Neuronal stem cell (in vitro differentiated cells): ENCODE data around the gene SLBP.

ENCODE experiments used
- DNase-seq: peaks from one replicate; pipeline ENCODE4 v3.0.0-alpha.2; 2013; ENCODE audit warnings: low spot score
- H2AFZ ChIP-seq: one replicate; pipeline ENCODE4 v1.6.1; 2013; ENCODE audit warnings: mild to moderate bottlenecking, low read length, inconsistent platforms
- H2AK5ac ChIP-seq: 2 replicates; pipeline ENCODE4 v1.6.1; 2013; ENCODE audit warnings: low read depth, mild to moderate bottlenecking, inconsistent platforms, low read length, moderate library complexity, mixed read lengths
- H2BK120ac ChIP-seq: 2 replicates; pipeline ENCODE4 v1.6.1; 2013; ENCODE audit warnings: low read depth, mild to moderate bottlenecking, inconsistent platforms, low read length, moderate library complexity, mixed read lengths
- H2BK12ac ChIP-seq: one replicate; pipeline ENCODE4 v1.6.1; 2013; ENCODE audit warnings: low read length, inconsistent platforms
- H2BK15ac ChIP-seq: 2 replicates; pipeline ENCODE4 v1.6.1; 2013; ENCODE audit warnings: mild to moderate bottlenecking, low read length, inconsistent platforms, mixed read lengths
- H2BK5ac ChIP-seq: one replicate; pipeline ENCODE4 v1.6.1; 2013; ENCODE audit warnings: inconsistent platforms, mild to moderate bottlenecking, low read length, moderate library complexity
- H3K14ac ChIP-seq: one replicate; pipeline ENCODE4 v1.6.1; 2013; ENCODE audit warnings: low read length, inconsistent platforms
- H3K18ac ChIP-seq: 2 replicates; pipeline ENCODE4 v1.6.1; 2013; ENCODE audit warnings: low read length, inconsistent platforms
- H3K23ac ChIP-seq: 2 replicates; pipeline ENCODE4 v1.6.1; 2013; ENCODE audit warnings: low read depth, mild to moderate bottlenecking, mixed read lengths, low read length, inconsistent platforms; ENCODE audit not compliant: poor library complexity
- H3K27ac ChIP-seq: replicated peaks from 3 replicates; pipeline ENCODE4 v1.5.1; 2013; ENCODE audit warnings: low read length, inconsistent platforms
- H3K27me3 ChIP-seq, 3 experiments: 2 replicates each; pipeline ENCODE4 v1.6.1; 2013; ENCODE audit warnings: low read length in 3 of 3, mild to moderate bottlenecking in 2 of 3, inconsistent platforms in 1 of 3, low read depth in 1 of 3, mixed read lengths in 1 of 3, moderate library complexity in 1 of 3; ENCODE audit not compliant: control insufficient read depth in 3 of 3, insufficient read depth in 3 of 3
- H3K36me3 ChIP-seq, 2 donors: replicated peaks in 1 of 2; 2 replicates each; pipeline ENCODE4 v1.6.1; 2013; ENCODE audit warnings: low read length in 2 of 2; ENCODE audit not compliant: control insufficient read depth in 2 of 2, insufficient read depth in 2 of 2
- H3K4ac ChIP-seq: 2 replicates; pipeline ENCODE4 v1.6.1; 2013; ENCODE audit warnings: inconsistent platforms, mild to moderate bottlenecking, low read length, moderate library complexity
- H3K4me1 ChIP-seq, 2 donors: 1 replicate in 1 of 2; 2 replicates in 1 of 2; pipeline ENCODE4 v1.6.1; 2013; ENCODE audit warnings: low read length in 2 of 2, low read depth in 1 of 2; ENCODE audit not compliant: control insufficient read depth in 2 of 2, insufficient read depth in 1 of 2
- H3K4me2 ChIP-seq: one replicate; pipeline ENCODE4 v1.6.1; 2013; ENCODE audit warnings: mild to moderate bottlenecking, low read length, inconsistent platforms; ENCODE audit not compliant: insufficient read depth, poor library complexity, severe bottlenecking
- H3K4me3 ChIP-seq, 2 donors: 2 replicates each; pipeline ENCODE4 v1.5.1; 2013; ENCODE audit warnings: low read length in 2 of 2, mild to moderate bottlenecking in 2 of 2, inconsistent platforms in 1 of 2, moderate library complexity in 1 of 2
- H3K79me1 ChIP-seq: one replicate; pipeline ENCODE4 v1.6.1; 2013; ENCODE audit warnings: low read depth, mild to moderate bottlenecking, inconsistent platforms, low read length, moderate library complexity
- H3K9ac ChIP-seq: one replicate; pipeline ENCODE4 v1.6.1; 2013; ENCODE audit warnings: mild to moderate bottlenecking, low read depth, low read length, inconsistent platforms; ENCODE audit not compliant: poor library complexity
- H3K9me3 ChIP-seq, 2 donors: replicated peaks in 1 of 2; 2 replicates each; pipeline versions ENCODE3 to v1.6.1; 2013; ENCODE audit warnings: low read length in 2 of 2, mild to moderate bottlenecking in 2 of 2, inconsistent platforms in 1 of 2, low read depth in 1 of 2, mixed read lengths in 1 of 2, moderate library complexity in 1 of 2; ENCODE audit not compliant: control insufficient read depth in 2 of 2, insufficient read depth in 1 of 2
- H4K8ac ChIP-seq: one replicate; pipeline ENCODE4 v1.6.1; 2013; ENCODE audit warnings: low read depth, mild to moderate bottlenecking, inconsistent platforms, low read length, moderate library complexity
- H4K91ac ChIP-seq: one replicate; pipeline ENCODE4 v1.6.1; 2013; ENCODE audit warnings: low read length, low read depth, mild to moderate bottlenecking, inconsistent platforms; ENCODE audit not compliant: poor library complexity
- WGBS, 2 donors: extraction: QIAGEN DNeasy Blood & Tissue Kit; methylation state at CpG; one replicate each; pipeline ENCODE4 v1.1.7; 2013; ENCODE audit warnings: missing lambda C conversion rate in 2 of 2, mixed read lengths in 1 of 2; ENCODE audit not compliant: insufficient read length in 2 of 2, insufficient replicate concordance in 1 of 2; ENCODE audit errors: extremely low coverage in 2 of 2; 5-methylcytosine and 5-hydroxymethylcytosine counted together

The SLBP gene

GRCh38 chr4:1691737-1692373 is 20.3 kb downstream of the SLBP start:
- Histone ChIP-seq H2BK12ac (no peak overlapping the region), H3K27ac (no peak overlapping the region), H2BK120ac (no peak overlapping the region), H3K4me1 (no peaks in the 10 kb centered on the region), H3K36me3 (peaks cover 39 to 67% of the 10 kb centered on the region in 2 donors), H3K4ac (no peak overlapping the region), H3K18ac (no peak overlapping the region), H3K27me3 (no peaks in the 10 kb centered on the region), H3K23ac (no peak overlapping the region), H4K91ac (no peak overlapping the region), H3K79me1 (no peaks in the 10 kb centered on the region), H3K14ac (no peak overlapping the region), H3K4me3 (no peak overlapping the region), H3K4me2 (no peak overlapping the region), H4K8ac (no peak overlapping the region), H2BK5ac (no peak overlapping the region), H3K9me3 (no peaks in the 10 kb centered on the region), H3K9ac (peak overlapping the region; percentile 30), H2AFZ (no peak overlapping the region), H2AK5ac (no peak overlapping the region), H2BK15ac (no peak overlapping the region)
- no CpG with 5 or more reads among the region's 9 CpGs for WGBS, 2 donors
- no peak for DNase-seq

DNA sequence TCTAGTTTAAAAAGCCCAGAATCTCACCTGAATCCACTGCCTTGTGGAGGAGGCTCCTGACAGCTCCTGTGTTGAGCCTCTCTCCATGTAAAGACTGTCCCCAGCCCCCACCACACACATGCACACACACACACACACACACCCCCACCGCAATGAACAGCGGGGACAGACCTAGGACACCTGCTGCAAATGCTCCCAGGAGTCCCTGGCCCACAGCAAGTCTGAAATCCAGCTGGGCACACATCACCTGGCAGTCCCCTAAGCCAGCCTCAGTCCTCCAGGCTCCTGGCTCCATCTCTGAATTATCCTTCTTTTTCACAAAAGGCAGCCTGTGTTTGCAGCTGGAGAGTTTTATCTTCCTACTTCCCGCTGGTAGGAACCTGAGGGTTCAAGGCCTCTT is 21.4 kb downstream of the SLBP start:
- Histone ChIP-seq H3K9ac (peak overlapping the region; percentile 64), H3K18ac (no peak overlapping the region), H2AK5ac (no peak overlapping the region), H3K9me3 (peaks cover 0 to 1% of the 10 kb centered on the region in 2 donors), H2BK15ac (no peak overlapping the region), H4K91ac (no peak overlapping the region), H2BK5ac (no peak overlapping the region), H3K4me1 (no peaks in the 10 kb centered on the region), H3K27ac (no peak overlapping the region), H3K14ac (no peak overlapping the region), H2BK120ac (no peak overlapping the region), H3K27me3 (no peaks in the 10 kb centered on the region), H2AFZ (no peak overlapping the region), H3K4me2 (no peak overlapping the region), H2BK12ac (no peak overlapping the region), H4K8ac (no peak overlapping the region), H3K4me3 (no peak overlapping the region), H3K36me3 (peaks cover 33 to 56% of the 10 kb centered on the region in 2 donors), H3K23ac (peak overlapping the region; percentile 34), H3K4ac (no peak overlapping the region), H3K79me1 (no peaks in the 10 kb centered on the region)
- WGBS, 2 donors, result no CpG with 5 or more reads among the region's 3 CpGs
- no peak for DNase-seq

GRCh38 chr4:1686440-1687036 is 25.6 kb downstream of the SLBP start:
- Histone ChIP-seq H3K14ac (no peak overlapping the region), H3K79me1 (no peaks in the 10 kb centered on the region), H3K23ac (no peak overlapping the region), H2BK5ac (no peak overlapping the region), H4K8ac (no peak overlapping the region), H2BK12ac (no peak overlapping the region), H2BK120ac (no peak overlapping the region), H3K18ac (no peak overlapping the region), H3K27ac (no peak overlapping the region), H3K9ac (no peak overlapping the region), H3K4ac (no peak overlapping the region), H2AFZ (no peak overlapping the region), H3K4me1 (peaks cover 0 to 2% of the 10 kb centered on the region in 2 donors), H4K91ac (no peak overlapping the region), H3K4me2 (no peak overlapping the region), H3K36me3 (peaks cover 12 to 15% of the 10 kb centered on the region in 2 donors), H3K27me3 (peaks cover 0 to 17% (median 14%) of the 10 kb centered on the region in 3 experiments), H3K9me3 (peaks cover 1 to 3% of the 10 kb centered on the region in 2 donors), H2BK15ac (no peak overlapping the region), H3K4me3 (no peak overlapping the region), H2AK5ac (no peak overlapping the region)
- DNase-seq, result no peak
- no CpG with 5 or more reads among the region's 7 CpGs for WGBS, 2 donors

DNA sequence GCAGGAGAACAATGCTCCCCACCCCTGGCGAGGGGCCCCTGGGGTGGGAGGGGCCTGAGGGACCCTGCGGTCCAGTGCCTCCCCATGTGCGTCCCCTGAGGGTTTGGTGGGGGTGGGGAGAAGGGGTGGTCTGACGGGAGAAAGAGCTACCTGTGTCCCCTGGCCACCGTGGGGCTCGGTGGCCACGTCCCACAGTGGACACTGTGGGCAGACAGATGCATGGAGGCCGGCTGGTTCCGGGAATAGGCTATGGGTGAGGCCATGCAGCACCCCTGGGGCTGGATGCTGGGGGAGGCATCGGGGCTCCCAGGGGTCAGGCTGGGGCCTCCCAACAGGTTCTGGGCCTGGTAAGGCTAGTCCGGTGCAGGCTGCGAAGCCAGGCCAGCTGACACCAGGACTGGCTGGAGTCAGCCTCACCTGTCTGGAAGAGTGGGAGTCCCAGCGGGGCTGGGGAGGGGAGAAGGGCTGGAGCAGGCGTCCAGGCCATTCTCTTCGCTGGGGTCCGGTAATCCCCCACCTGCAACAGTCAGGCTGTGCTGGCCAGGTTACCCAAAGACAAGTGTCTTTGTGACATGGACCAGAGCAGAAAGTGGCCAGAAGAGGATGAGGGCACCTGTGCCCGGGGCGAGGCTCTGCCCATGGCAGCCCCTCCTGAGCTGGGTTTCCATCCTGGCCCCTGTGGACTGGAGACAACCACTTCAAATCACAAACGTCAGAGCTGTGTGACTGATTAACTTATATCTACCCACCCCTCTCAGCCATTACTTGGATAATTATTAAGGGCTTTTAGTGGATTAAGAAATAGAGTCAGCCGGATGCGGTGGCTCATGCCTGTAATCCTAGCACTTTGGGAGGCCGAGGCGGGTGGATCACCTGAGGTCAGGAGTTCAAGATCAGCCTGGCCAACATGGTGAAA is 26.6 kb downstream of the SLBP start:
- Histone ChIP-seq H3K4me2 (no peak overlapping the region), H3K36me3 (peaks cover 2 to 4% of the 10 kb centered on the region in 2 donors), H3K27me3 (peaks cover 0 to 17% (median 14%) of the 10 kb centered on the region in 3 experiments), H2AK5ac (peak overlapping the region; percentile 97), H3K23ac (peak overlapping the region; percentile 93), H2BK15ac (peak overlapping the region; percentile 81), H4K8ac (no peak overlapping the region), H3K18ac (no peak overlapping the region), H3K79me1 (peaks cover 3% of the 10 kb centered on the region), H4K91ac (no peak overlapping the region), H3K9ac (no peak overlapping the region), H3K14ac (no peak overlapping the region), H2AFZ (no peak overlapping the region), H2BK5ac (peak overlapping the region; percentile 75), H3K9me3 (peaks cover 1 to 3% of the 10 kb centered on the region in 2 donors), H3K4me3 (peak overlapping the region in 1 of 2 donors; percentile 6), H3K27ac (no peak overlapping the region), H2BK120ac (no peak overlapping the region), H2BK12ac (no peak overlapping the region), H3K4ac (peak overlapping the region; percentile 23), H3K4me1 (peaks cover 0 to 2% of the 10 kb centered on the region in 2 donors)
- no peak for DNase-seq
- WGBS, 2 donors, result no CpG with 5 or more reads among the region's 23 CpGs
